GM18502 (cell line): ENCODE measurements around the gene SLC45A2.

ENCODE experiments used
- ATAC-seq: cut with Tn5 transposase; IDR thresholded peaks from one replicate; pipeline ENCODE4 v1.9.1; 2021; ENCODE audit warnings: mild to moderate bottlenecking; ENCODE audit not compliant: unreplicated experiment, poor library complexity

The SLC45A2 gene

GRCh38 chr5:34007621-34008600 is 23.4 kb upstream of the SLC45A2 start, which contains the start of gene AMACR:
TSS of gene AMACR (minus strand) at chr5:34008050. CDS start at chr5:34008019, 31 bp downstream.
- peak; percentile 95 for ATAC-seq

- ATAC-seq: no peak
Observed at GRCh38 chr5:34007201-34007620, 22.7 kb upstream of the SLC45A2 start.

GRCh38 chr5:34005681-34006080 is 21.2 kb upstream of the SLC45A2 start:
- no peak for ATAC-seq

- no peak for ATAC-seq
Observed at GRCh38 chr5:34005211-34005610, 20.7 kb upstream of the SLC45A2 start.

- no peak for ATAC-seq
Observed at GRCh38 chr5:34003941-34004340, 19.4 kb upstream of the SLC45A2 start.

GRCh38 chr5:34002629-34003328 is 18.3 kb upstream of the SLC45A2 start:
- ATAC-seq: no peak

- no peak for ATAC-seq
Observed at GRCh38 chr5:34001241-34001841, 16.8 kb upstream of the SLC45A2 start.

- no peak for ATAC-seq
Observed at GRCh38 chr5:33999978-34000377, 15.5 kb upstream of the SLC45A2 start.

- ATAC-seq: peak; percentile 77
Observed at GRCh38 chr5:33997331-33997983, 13.0 kb upstream of the SLC45A2 start.

GRCh38 chr5:33995865-33996264 is 11.4 kb upstream of the SLC45A2 start:
- no peak for ATAC-seq

GRCh38 chr5:33994845-33995244 is 10.4 kb upstream of the SLC45A2 start:
- ATAC-seq: peak; percentile 45

GRCh38 chr5:33992864-33993263 is 8.4 kb upstream of the SLC45A2 start:
- ATAC-seq: no peak

- no peak for ATAC-seq
Observed at GRCh38 chr5:33985447-33985846, 954 bp upstream of the SLC45A2 start.

- ATAC-seq: no peak
Observed at GRCh38 chr5:33984178-33984577, 315 bp downstream of the SLC45A2 start.

GRCh38 chr5:33981408-33982162 is 2.9 kb downstream of the SLC45A2 start:
- ATAC-seq: no peak

- ATAC-seq: no peak
Observed at GRCh38 chr5:33980030-33980429, 4.5 kb downstream of the SLC45A2 start.

- ATAC-seq: no peak
Observed at GRCh38 chr5:33978306-33978705, 6.2 kb downstream of the SLC45A2 start.

GRCh38 chr5:33976307-33976706 is 8.2 kb downstream of the SLC45A2 start:
- no peak for ATAC-seq

- ATAC-seq: no peak
Observed at GRCh38 chr5:33975852-33976251, 8.6 kb downstream of the SLC45A2 start.

GRCh38 chr5:33973271-33973670 is 11.2 kb downstream of the SLC45A2 start:
- peak; percentile 67 for ATAC-seq
